ENCODE results near the gene HBQ1.
"Not testable (repeated sequence)": the region's sequence is repeated elsewhere in the genome, so short reads cannot be mapped to it uniquely, and the experiment has no call there.

HBQ1 gene

DNA sequence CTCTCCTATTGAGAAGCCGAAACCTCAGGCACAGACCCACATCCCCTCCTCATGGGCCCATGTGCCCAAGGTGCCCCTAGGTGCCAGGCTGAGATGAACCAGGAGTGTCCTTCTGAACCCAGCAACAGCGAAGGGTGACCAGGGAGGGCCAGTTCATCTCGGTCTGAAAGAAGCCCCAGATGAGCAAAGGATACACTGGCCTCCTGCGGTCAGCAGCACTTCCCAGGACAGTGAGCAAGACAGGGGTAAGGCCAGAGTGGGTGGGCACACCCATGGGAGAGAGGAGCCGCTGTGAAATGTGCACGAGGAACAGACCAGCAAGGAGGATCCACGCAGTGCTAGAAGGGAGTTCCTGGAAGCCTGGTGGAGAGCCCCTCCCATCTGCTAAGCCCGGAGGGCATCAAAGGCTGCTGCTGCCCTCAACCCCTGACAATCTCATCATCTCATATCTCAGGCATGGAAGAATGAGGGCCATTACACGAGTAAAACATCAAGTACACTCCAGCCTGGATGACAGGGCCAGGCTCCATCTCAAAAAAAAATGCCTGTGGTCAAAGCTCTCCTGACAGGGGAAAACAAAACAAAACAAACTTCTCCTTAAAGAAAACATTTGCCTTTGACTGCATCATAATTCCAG lies 31.1 kb upstream of the HBQ1 start:
- H3K9ac ChIP-seq (ENCODE audit: low read depth, low read length): no peak overlapping the region
- H3K27ac ChIP-seq (ENCODE audit: low read length): no peak overlapping the region
- peaks cover 35% of the 10 kb centered on the region for H3K27me3 ChIP-seq (ENCODE audit: insufficient read depth, low read length)
- no peaks in the 10 kb centered on the region for H3K36me3 ChIP-seq (ENCODE audit: insufficient read depth, low read depth, low read length)
- H3K4me1 ChIP-seq (ENCODE audit: insufficient read depth, low read length): no peaks in the 10 kb centered on the region
- no peak overlapping the region for H3K4me3 ChIP-seq (ENCODE audit: low read length)
- no peaks in the 10 kb centered on the region for H3K9me3 ChIP-seq (ENCODE audit: insufficient read depth, low read depth, low read length)

DNA sequence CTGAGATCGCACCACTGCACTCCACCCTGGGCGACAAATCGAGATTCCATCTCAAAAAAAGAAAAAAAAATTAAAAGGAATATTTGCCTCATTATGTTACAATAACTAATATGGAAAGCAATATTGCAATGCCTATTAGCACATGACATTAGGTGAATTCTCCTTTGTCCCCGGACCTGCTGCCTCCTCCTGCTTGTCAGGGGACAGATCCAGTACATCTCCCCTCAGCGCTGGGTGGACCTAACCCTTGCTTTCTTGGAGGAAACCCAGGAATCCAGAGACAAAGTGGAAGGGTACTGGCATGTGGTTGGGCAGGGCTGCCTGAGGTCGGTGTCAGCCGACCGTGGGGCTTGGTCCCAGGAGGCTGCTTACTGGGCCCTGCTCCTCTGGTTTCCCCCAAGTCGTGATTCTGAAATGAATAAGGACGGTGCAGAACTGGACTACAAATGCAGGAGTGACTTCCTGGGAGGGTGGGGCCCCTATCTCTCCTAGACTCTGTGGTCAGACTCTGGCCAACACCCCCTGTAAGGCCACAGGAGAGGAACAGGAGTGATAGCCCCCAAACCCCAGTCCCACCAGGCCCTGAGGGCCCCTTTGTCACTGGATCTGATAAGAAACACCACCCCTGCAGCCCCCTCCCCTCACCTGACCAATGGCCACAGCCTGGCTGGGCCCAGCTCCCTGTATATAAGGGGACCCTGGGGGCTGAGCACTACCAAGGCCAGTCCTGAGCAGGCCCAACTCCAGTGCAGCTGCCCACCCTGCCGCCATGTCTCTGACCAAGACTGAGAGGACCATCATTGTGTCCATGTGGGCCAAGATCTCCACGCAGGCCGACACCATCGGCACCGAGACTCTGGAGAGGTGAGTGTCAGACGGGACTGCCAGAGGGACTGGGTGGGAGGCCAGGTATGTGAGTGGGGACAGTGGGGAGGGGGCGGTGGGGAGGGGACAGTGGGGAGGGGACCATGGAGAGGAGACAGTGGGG lies 27.8 kb upstream of the HBQ1 start, which contains the start of gene HBZ:
HBZ (plus strand) TSS at position 504 of the 988 bp plus-strand sequence; CDS start at position 770, 266 bp downstream.
- Histone ChIP-seq H3K4me1 (ENCODE audit: insufficient read depth, low read length) (no peaks in the 10 kb centered on the region), H3K27me3 (ENCODE audit: insufficient read depth, low read length) (peaks cover 65% of the 10 kb centered on the region), H3K27ac (ENCODE audit: low read length) (no peak within 1 kb of the TSS), H3K4me3 (ENCODE audit: low read length) (no peak within 1 kb of the TSS), H3K9ac (ENCODE audit: low read depth, low read length) (no peak within 1 kb of the TSS), H3K9me3 (ENCODE audit: insufficient read depth, low read depth, low read length) (no peaks in the 10 kb centered on the region), H3K36me3 (ENCODE audit: insufficient read depth, low read depth, low read length) (no peaks in the 10 kb centered on the region)

DNA sequence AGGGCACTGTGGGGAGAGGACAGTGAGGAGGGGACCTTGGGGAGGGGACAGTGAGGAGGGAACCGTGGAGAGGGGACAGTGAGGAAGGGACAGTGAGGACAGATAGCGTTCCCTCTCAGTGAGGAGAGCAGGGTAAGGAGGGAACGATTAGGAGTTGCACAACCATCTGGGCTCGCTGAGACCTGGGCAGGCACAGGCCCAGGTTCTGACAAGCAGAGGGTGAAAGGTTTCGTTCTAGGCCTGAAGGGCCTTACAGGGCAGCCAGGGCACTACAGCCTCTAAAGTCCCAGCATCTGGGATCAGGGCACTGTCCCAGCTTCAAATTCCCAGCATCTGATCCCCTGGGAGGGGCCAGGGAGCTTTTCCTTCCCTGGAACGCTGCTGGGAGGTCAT lies 27.1 kb upstream of the HBQ1 start:
- H3K27me3 ChIP-seq (ENCODE audit: insufficient read depth, low read length): peaks cover 72% of the 10 kb centered on the region
- H3K9me3 ChIP-seq (ENCODE audit: insufficient read depth, low read depth, low read length); H3K36me3 ChIP-seq (ENCODE audit: insufficient read depth, low read depth, low read length); H3K9ac ChIP-seq (ENCODE audit: low read depth, low read length); H3K4me1 ChIP-seq (ENCODE audit: insufficient read depth, low read length); H3K4me3 ChIP-seq (ENCODE audit: low read length); H3K27ac ChIP-seq (ENCODE audit: low read length): not testable (repeated sequence)

DNA sequence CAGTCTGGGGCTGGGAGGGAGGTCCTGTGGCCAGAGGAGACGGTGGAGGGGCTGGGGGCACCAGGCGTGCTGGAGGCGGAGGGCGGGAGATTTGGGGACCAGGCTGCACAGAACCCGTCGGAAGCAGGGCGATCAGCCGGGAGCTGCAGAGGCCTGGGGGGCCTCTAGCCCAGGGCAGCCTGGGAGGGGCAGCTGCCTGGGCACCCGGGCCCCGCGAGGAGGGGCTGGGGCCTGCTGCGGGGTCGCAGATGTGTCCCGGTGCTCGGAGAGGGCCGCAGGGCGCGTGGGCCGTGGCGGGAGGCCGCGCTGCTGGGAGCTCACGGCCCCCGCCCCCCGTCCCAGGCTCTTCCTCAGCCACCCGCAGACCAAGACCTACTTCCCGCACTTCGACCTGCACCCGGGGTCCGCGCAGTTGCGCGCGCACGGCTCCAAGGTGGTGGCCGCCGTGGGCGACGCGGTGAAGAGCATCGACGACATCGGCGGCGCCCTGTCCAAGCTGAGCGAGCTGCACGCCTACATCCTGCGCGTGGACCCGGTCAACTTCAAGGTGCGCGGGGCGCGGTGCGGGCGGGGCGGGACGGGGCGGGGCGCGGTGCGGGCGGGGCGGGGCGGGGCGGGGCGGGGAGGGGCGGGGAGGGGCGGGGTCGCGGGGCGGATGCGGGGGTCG lies 26.6 kb upstream of the HBQ1 start:
- H3K9ac ChIP-seq (ENCODE audit: low read depth, low read length); H3K9me3 ChIP-seq (ENCODE audit: insufficient read depth, low read depth, low read length); H3K4me1 ChIP-seq (ENCODE audit: insufficient read depth, low read length); H3K27ac ChIP-seq (ENCODE audit: low read length); H3K4me3 ChIP-seq (ENCODE audit: low read length); H3K36me3 ChIP-seq (ENCODE audit: insufficient read depth, low read depth, low read length): not testable (repeated sequence)
- peaks cover 73% of the 10 kb centered on the region for H3K27me3 ChIP-seq (ENCODE audit: insufficient read depth, low read length)

DNA sequence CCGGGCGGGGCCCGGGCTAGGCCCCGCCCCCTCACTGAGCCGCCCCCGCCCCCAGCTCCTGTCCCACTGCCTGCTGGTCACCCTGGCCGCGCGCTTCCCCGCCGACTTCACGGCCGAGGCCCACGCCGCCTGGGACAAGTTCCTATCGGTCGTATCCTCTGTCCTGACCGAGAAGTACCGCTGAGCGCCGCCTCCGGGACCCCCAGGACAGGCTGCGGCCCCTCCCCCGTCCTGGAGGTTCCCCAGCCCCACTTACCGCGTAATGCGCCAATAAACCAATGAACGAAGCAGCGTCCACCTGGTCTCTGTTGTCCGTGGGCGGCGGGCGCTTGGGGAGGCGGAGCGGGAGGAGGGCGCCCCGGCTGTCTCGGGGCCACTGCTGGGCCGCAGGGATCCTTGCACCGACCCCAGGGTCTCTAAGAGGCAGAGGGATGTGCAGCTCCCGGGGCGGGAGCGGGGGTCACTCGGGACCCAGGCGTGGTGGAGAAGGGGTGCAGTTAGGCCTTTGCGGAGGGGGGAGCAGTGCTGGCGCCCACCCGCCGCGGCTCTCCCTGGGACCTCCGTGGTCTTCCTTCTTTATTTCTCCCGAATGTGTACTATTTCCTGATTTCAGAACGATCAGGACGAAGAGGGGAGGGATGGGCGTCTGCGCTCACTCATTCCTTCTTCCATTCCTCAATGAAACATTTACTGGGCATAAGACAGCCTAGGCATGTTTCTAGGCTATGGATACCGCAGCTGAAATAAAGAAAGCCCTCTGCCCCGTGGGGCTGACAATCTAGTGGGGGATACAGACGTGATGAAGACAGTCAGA lies 25.8 kb upstream of the HBQ1 start:
- Histone ChIP-seq H3K27ac (ENCODE audit: low read length) (no peak overlapping the region), H3K36me3 (ENCODE audit: insufficient read depth, low read depth, low read length) (no peaks in the 10 kb centered on the region), H3K27me3 (ENCODE audit: insufficient read depth, low read length) (peaks cover 72% of the 10 kb centered on the region), H3K9ac (ENCODE audit: low read depth, low read length) (no peak overlapping the region), H3K4me3 (ENCODE audit: low read length) (peak overlapping the region; percentile 69), H3K4me1 (ENCODE audit: insufficient read depth, low read length) (no peaks in the 10 kb centered on the region), H3K9me3 (ENCODE audit: insufficient read depth, low read depth, low read length) (no peaks in the 10 kb centered on the region)

DNA sequence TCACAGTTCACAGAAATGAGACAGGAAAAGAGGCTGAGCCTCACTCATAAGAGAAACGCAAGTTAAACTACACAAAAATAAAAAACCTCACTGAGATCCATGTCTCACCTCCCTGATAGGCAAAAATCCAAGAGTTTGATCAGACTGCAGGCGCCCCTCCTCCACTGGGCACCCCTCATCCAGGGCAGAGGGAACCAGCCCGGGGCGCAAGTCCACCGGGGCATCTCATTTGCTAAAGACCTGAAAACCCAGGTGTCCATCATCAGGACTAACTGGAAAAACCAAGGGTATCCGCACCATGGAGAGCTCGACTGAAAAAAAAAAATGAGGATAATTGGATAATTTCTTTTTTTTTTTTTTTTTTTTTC lies 25.2 kb upstream of the HBQ1 start:
- Histone ChIP-seq H3K4me3 (ENCODE audit: low read length) (peak overlapping the region; percentile 69), H3K27ac (ENCODE audit: low read length) (no peak overlapping the region), H3K36me3 (ENCODE audit: insufficient read depth, low read depth, low read length) (no peaks in the 10 kb centered on the region), H3K27me3 (ENCODE audit: insufficient read depth, low read length) (peaks cover 74% of the 10 kb centered on the region), H3K9ac (ENCODE audit: low read depth, low read length) (no peak overlapping the region), H3K4me1 (ENCODE audit: insufficient read depth, low read length) (no peaks in the 10 kb centered on the region), H3K9me3 (ENCODE audit: insufficient read depth, low read depth, low read length) (no peaks in the 10 kb centered on the region)

DNA sequence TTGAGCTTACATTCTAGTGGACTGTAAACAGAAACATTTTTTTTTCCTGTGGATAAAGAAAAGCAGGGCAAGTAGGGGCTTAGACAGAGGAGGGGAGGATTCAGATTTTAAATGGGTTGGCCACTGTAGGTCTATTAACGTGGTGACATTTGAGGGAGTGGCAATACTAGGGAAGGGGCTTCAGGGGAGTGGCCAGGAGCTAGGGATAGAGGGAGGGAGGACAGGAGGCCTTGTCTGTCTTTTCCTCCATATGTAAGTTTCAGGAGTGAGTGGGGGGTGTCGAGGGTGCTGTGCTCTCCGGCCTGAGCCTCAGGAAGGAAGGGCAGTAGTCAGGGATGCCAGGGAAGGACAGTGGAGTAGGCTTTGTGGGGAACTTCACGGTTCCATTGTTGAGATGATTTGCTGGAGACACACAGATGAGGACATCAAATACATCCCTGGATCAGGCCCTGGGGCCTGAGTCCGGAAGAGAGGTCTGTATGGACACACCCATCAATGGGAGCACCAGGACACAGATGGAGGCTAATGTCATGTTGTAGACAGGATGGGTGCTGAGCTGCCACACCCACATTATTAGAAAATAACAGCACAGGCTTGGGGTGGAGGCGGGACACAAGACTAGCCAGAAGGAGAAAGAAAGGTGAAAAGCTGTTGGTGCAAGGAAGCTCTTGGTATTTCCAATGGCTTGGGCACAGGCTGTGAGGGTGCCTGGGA lies 21.0 kb upstream of the HBQ1 start:
- Histone ChIP-seq H3K27me3 (ENCODE audit: insufficient read depth, low read length) (peaks cover 72% of the 10 kb centered on the region), H3K9ac (ENCODE audit: low read depth, low read length) (no peak overlapping the region), H3K9me3 (ENCODE audit: insufficient read depth, low read depth, low read length) (no peaks in the 10 kb centered on the region), H3K27ac (ENCODE audit: low read length) (no peak overlapping the region), H3K36me3 (ENCODE audit: insufficient read depth, low read depth, low read length) (no peaks in the 10 kb centered on the region), H3K4me3 (ENCODE audit: low read length) (no peak overlapping the region), H3K4me1 (ENCODE audit: insufficient read depth, low read length) (no peaks in the 10 kb centered on the region)

DNA sequence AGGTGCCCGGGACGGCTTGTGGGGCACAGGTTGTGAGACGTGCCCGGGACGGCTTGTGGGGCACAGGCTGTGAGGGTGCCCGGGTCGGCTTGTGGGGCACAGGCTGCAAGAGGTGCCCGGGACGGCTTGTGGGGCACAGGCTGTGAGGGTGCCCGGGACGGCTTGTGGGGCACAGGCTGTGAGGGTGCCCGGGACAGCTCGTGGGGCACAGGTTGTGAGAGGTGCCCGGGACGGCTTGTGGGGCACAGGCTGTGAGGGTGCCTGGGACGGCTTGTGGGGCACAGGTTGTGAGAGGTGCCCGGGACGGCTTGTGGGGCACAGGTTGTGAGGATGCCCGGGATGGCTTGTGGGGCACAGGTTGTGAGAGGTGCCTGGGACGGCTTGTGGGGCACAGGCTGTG lies 20.0 kb upstream of the HBQ1 start:
- H3K9ac ChIP-seq (ENCODE audit: low read depth, low read length); H3K27ac ChIP-seq (ENCODE audit: low read length); H3K9me3 ChIP-seq (ENCODE audit: insufficient read depth, low read depth, low read length); H3K4me3 ChIP-seq (ENCODE audit: low read length); H3K36me3 ChIP-seq (ENCODE audit: insufficient read depth, low read depth, low read length); H3K4me1 ChIP-seq (ENCODE audit: insufficient read depth, low read length): not testable (repeated sequence)
- peaks cover 67% of the 10 kb centered on the region for H3K27me3 ChIP-seq (ENCODE audit: insufficient read depth, low read length)

DNA sequence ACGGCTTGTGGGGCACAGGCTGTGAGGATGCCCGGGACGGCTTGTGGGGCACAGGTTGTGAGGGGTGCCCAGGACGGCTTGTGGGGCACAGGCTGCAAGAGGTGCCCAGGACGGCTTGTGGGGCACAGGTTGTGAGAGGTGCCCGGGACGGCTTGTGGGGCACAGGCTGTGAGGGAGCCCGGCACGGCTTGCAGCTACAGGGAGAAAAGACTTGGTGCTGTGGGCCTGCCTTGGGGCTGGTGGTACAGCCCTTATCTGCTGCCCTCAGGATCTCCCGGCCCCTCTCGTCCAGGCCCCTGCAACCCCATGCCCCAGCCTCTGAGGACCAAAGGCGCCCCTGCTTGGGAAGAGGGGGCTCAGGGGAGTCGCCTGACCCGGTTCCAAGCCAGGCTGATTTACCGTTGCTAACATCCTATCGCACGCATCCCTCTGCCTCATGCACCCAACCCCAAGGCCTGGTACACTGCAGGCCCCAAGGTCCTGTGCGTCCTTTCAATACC lies 19.5 kb upstream of the HBQ1 start:
- peaks cover 67% of the 10 kb centered on the region for H3K27me3 ChIP-seq (ENCODE audit: insufficient read depth, low read length)
- no peaks in the 10 kb centered on the region for H3K9me3 ChIP-seq (ENCODE audit: insufficient read depth, low read depth, low read length)
- H3K4me1 ChIP-seq (ENCODE audit: insufficient read depth, low read length): peaks cover 4% of the 10 kb centered on the region; the same call in 1 of the 2 replicates
- no peak overlapping the region for H3K9ac ChIP-seq (ENCODE audit: low read depth, low read length)
- H3K27ac ChIP-seq (ENCODE audit: low read length): no peak overlapping the region
- H3K4me3 ChIP-seq (ENCODE audit: low read length): no peak overlapping the region
- no peaks in the 10 kb centered on the region for H3K36me3 ChIP-seq (ENCODE audit: insufficient read depth, low read depth, low read length)

DNA sequence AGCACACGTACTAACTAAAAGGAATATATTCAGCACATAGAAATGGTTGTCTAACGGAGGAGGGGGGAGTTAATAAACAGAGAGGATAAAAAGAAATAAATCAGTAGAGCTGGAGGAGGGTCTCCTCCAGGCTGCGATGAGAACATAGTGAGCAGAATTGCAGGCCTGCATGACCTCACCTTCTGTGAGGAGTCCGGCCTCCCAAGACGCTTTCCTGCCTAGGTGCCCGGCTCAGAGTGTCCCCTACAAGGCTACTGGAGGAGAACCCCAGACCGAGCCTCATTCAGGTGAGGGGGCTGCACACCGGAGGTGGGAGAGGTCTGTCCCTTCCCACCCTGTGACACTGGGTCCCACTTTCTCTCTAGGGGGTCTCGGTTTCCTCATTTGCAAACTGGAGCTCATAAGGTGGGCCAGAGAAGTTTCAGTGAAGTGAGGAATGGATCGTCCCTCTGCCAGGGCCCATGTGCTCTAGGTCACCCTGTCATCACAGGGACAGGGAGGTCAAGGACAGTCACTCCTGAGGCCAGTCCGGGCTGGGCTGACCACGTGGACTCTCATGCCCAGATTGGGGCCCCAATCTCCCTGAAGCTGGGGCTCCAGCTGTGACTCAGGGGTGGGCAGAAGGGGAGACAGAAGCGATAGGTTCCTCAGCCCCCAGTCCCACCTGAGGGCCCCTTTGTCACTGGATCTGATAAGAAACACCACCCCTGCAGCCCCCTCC lies 17.8 kb upstream of the HBQ1 start:
- H3K36me3 ChIP-seq (ENCODE audit: insufficient read depth, low read depth, low read length): no peaks in the 10 kb centered on the region

More for the DNA sequence above, 17.8 kb upstream of the HBQ1 start:
- Histone ChIP-seq H3K4me1 (ENCODE audit: insufficient read depth, low read length) (peaks cover 8% of the 10 kb centered on the region; the same call in 1 of the 2 replicates), H3K9ac (ENCODE audit: low read depth, low read length) (no peak overlapping the region), H3K27me3 (ENCODE audit: insufficient read depth, low read length) (peaks cover 69% of the 10 kb centered on the region), H3K27ac (ENCODE audit: low read length) (no peak overlapping the region), H3K4me3 (ENCODE audit: low read length) (no peak overlapping the region), H3K9me3 (ENCODE audit: insufficient read depth, low read depth, low read length) (no peaks in the 10 kb centered on the region)

Data from iPS-20b (cell line).